ENCODE results near the gene SNX10.

Gene SNX10

GRCh38 chr7:26340476-26341018, 48.9 kb downstream of the SNX10 start:
- DNase-seq: no peak

GRCh38 chr7:26343320-26343832, 51.7 kb downstream of the SNX10 start:
- DNase-seq: no peak

GRCh38 chr7:26343837-26344236, 52.2 kb downstream of the SNX10 start:
- DNase-seq: no peak

- no peak for DNase-seq
Measured at GRCh38 chr7:26345202-26345601, 53.5 kb downstream of the SNX10 start.

- DNase-seq: no peak
Measured at GRCh38 chr7:26345837-26346236, 54.2 kb downstream of the SNX10 start.

- no peak for DNase-seq
Measured at GRCh38 chr7:26346611-26347203, 55.0 kb downstream of the SNX10 start.

GRCh38 chr7:26348234-26348851, 56.7 kb downstream of the SNX10 start:
- DNase-seq: no peak

- DNase-seq: no peak
Measured at GRCh38 chr7:26349005-26349915, 57.6 kb downstream of the SNX10 start.

GRCh38 chr7:26351171-26351570, 59.5 kb downstream of the SNX10 start:
- DNase-seq: no peak

GRCh38 chr7:26356229-26356628, 64.6 kb downstream of the SNX10 start:
- DNase-seq: no peak

- no peak for DNase-seq
Measured at GRCh38 chr7:26356929-26357798, 65.5 kb downstream of the SNX10 start.

GRCh38 chr7:26357799-26358151, 66.1 kb downstream of the SNX10 start:
- no peak for DNase-seq

GRCh38 chr7:26360650-26361049, 69.0 kb downstream of the SNX10 start:
- DNase-seq: no peak

- DNase-seq: no peak
Measured at GRCh38 chr7:26361637-26362036, 70.0 kb downstream of the SNX10 start.

GRCh38 chr7:26363465-26363864, 71.8 kb downstream of the SNX10 start:
- DNase-seq: no peak

GRCh38 chr7:26365077-26365900, 73.6 kb downstream of the SNX10 start:
- peak; percentile 91 for DNase-seq

GRCh38 chr7:26365901-26366275, 74.2 kb downstream of the SNX10 start:
- peak; percentile 60 for DNase-seq

GRCh38 chr7:26367219-26367711, 75.6 kb downstream of the SNX10 start:
- DNase-seq: no peak

GRCh38 chr7:26368542-26368941, 76.9 kb downstream of the SNX10 start:
- peak; percentile 42 for DNase-seq

- peak; percentile 86 for DNase-seq
Measured at GRCh38 chr7:26369593-26369992, 77.9 kb downstream of the SNX10 start.

GRCh38 chr7:26370011-26370410, 78.3 kb downstream of the SNX10 start:
- DNase-seq: peak; percentile 51
